Transverse colon (tissue), 3 donors: ENCODE measurements around the gene HUNK.

Source experiments
- POLR2A ChIP-seq: fragments of 450-650 bp; IDR thresholded peaks from one replicate; pipeline ENCODE4 v1.6.1; 2016; ENCODE audit warnings: antibody characterized with exemption, mild to moderate bottlenecking, moderate library complexity
- TF ChIP-seq, protein P1 (sequence below), 5 experiments: fragments of 200-600 bp in 3 of 5; fragments of 450-650 bp in 2 of 5; sonication (generic) in 3 of 5; IDR thresholded peaks; 1 replicate in 2 of 5; 2 replicates in 3 of 5; pipeline ENCODE4 v1.5.1; 2016 to 2017; ENCODE audit warnings: antibody characterized with exemption in 5 of 5, inconsistent platforms in 3 of 5, mild to moderate bottlenecking in 2 of 5, moderate library complexity in 1 of 5

DNA sequence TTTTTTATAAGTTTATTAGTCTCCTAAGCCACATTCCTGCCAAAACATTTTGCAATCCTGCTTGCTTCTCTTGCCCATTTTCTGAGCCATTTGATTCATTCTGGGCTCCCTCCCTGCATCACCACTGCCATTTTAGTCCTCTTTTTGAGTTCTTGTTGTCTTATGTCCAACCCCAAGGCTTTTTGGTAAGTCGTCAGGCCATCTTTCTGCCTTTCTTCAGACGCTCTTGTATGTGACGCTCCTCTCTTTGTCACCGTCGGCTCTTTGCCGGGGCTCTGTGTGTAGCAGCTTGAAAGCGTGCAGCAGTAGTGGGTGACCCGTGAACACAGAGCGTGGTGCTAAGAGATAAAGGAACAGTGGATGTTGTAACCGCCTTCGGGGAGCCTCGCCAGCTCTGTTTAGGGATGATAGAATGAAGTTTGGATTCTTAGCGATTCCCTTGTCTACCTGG, 14.6 kb downstream of the HUNK start:
- TF ChIP-seq, protein P1, sequence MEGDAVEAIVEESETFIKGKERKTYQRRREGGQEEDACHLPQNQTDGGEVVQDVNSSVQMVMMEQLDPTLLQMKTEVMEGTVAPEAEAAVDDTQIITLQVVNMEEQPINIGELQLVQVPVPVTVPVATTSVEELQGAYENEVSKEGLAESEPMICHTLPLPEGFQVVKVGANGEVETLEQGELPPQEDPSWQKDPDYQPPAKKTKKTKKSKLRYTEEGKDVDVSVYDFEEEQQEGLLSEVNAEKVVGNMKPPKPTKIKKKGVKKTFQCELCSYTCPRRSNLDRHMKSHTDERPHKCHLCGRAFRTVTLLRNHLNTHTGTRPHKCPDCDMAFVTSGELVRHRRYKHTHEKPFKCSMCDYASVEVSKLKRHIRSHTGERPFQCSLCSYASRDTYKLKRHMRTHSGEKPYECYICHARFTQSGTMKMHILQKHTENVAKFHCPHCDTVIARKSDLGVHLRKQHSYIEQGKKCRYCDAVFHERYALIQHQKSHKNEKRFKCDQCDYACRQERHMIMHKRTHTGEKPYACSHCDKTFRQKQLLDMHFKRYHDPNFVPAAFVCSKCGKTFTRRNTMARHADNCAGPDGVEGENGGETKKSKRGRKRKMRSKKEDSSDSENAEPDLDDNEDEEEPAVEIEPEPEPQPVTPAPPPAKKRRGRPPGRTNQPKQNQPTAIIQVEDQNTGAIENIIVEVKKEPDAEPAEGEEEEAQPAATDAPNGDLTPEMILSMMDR (IDR thresholded peaks at IDR 0.05): no peak
- no peak for TF ChIP-seq POLR2A
